ENCODE results near the gene ANGEL1. TPM values are rescaled to one million over a fixed set of nuclear protein-coding genes. Genes with fewer than 3 reads are reported as not detected.

Gene ANGEL1
- total and polyA plus RNA-seq, 2 of the 13 experiments (the other 11 are each of a cell fraction or from before 2014, with no cell fraction given): 14.3 to 20.1 TPM

- TF ChIP-seq ETS1 (CRISPR knock-in tag; IDR thresholded peaks at IDR 0.05) (no peak), ZNF790 (CRISPR knock-in tag; IDR thresholded peaks at IDR 0.05; ENCODE audit: borderline replicate concordance) (no peak), SPEN (CRISPR knock-in tag; IDR thresholded peaks at IDR 0.05; ENCODE audit: low read depth) (peak; percentile 94), MAFG (CRISPR knock-in tag; IDR thresholded peaks at IDR 0.05) (no peak), ZNF775 (CRISPR knock-in tag; IDR thresholded peaks at IDR 0.05; ENCODE audit: borderline replicate concordance) (no peak), ZNF367 (CRISPR knock-in tag; IDR thresholded peaks at IDR 0.05; ENCODE audit: borderline replicate concordance) (no peak), TBL1XR1 (IDR thresholded peaks at IDR 0.05; ENCODE audit: borderline replicate concordance, low read length, partially characterized antibody) (no peak), KIAA2018 (CRISPR knock-in tag; IDR thresholded peaks at IDR 0.05; ENCODE audit: borderline replicate concordance) (peak; percentile 51; the same call in 1 of the 2 replicates), ARID4A (CRISPR knock-in tag; IDR thresholded peaks at IDR 0.05; ENCODE audit: borderline replicate concordance) (peak; percentile 95), ZMYM3 (CRISPR knock-in tag; IDR thresholded peaks at IDR 0.05) (no peak; the same call in 1 of the 2 replicates), MBNL3 (CRISPR knock-in tag; conservative IDR thresholded peaks at IDR 0.05) (no peak), NFYC (CRISPR knock-in tag; IDR thresholded peaks at IDR 0.05) (peak; percentile 24; the same call in 1 of the 2 replicates), ZNF570 (CRISPR knock-in tag; IDR thresholded peaks at IDR 0.05; ENCODE audit: borderline replicate concordance) (no peak), ZNF30 (CRISPR knock-in tag; IDR thresholded peaks at IDR 0.05) (no peak)
Observed at GRCh38 chr14:76812422-76813383, at the start of gene ANGEL1 (continued).

Data from HepG2 (cell line).